GM12878 (cell line): Measurements from ENCODE around the gene FAM120A. TPM values are rescaled to one million over a fixed set of nuclear protein-coding genes. Genes with fewer than 3 reads are reported as not detected.

Experiments
- E4F1 ChIP-seq: fragments of 450-650 bp; IDR thresholded peaks from 2 replicates; pipeline ENCODE4 v1.6.1; 2018; ENCODE audit warnings: borderline replicate concordance, mild to moderate bottlenecking; ENCODE audit not compliant: partially characterized antibody
- GABPA ChIP-seq: IDR thresholded peaks from 2 replicates; pipeline ENCODE4 v1.6.1; 2014; ENCODE audit warnings: antibody characterized with exemption, low read depth, mild to moderate bottlenecking, inconsistent platforms
- MXI1 ChIP-seq: fragments of 150-350 bp; IDR thresholded peaks from 2 replicates; pipeline ENCODE4 v1.6.1; 2011; ENCODE audit warnings: low read depth, mild to moderate bottlenecking, inconsistent platforms, low read length, improper control_type of control experiment
- NRF1 ChIP-seq: conservative IDR thresholded peaks from 2 replicates; pipeline ENCODE4 v1.6.1; 2011; ENCODE audit warnings: mild to moderate bottlenecking, low read depth, low read length, improper control_type of control experiment
- SMAD1 ChIP-seq: fragments of 450-650 bp; IDR thresholded peaks from 2 replicates; pipeline ENCODE4 v1.6.1; 2018; ENCODE audit warnings: mild to moderate bottlenecking, low read depth; ENCODE audit not compliant: partially characterized antibody
- SPI1 ChIP-seq: IDR thresholded peaks from 2 replicates; pipeline ENCODE4 v1.6.1; 2011; ENCODE audit warnings: low read depth, mild to moderate bottlenecking, low read length, moderate library complexity, borderline replicate concordance; ENCODE audit not compliant: insufficient read depth
- SUZ12 ChIP-seq: fragments of 200-600 bp; sonication (generic); IDR thresholded peaks from one replicate; pipeline ENCODE4 v1.6.1; 2018; ENCODE audit warnings: antibody characterized with exemption, mild to moderate bottlenecking; ENCODE audit not compliant: unreplicated experiment
- ZBTB11 ChIP-seq: fragments of 450-650 bp; formaldehyde crosslinking; IDR thresholded peaks from 2 replicates; pipeline ENCODE4 v1.5.0; 2022; ENCODE audit warnings: mild to moderate bottlenecking, missing genetic modification characterization
- ZSCAN29 ChIP-seq: fragments of 450-650 bp; IDR thresholded peaks from 2 replicates; pipeline ENCODE4 v1.6.1; 2017; ENCODE audit warnings: mild to moderate bottlenecking, moderate library complexity
- polyA plus RNA-seq, 11 experiments: library from polyadenylated mRNA; depleted of rRNA in 4 of 11; unstranded in 6 of 11; stranded (reverse) in 5 of 11; fragments of >200 nt; fragmentation: Nextera tagmentation in 4 of 11; fragmentation: Illumina TruSeq in 1 of 11; extraction: Ambion mirVana in 4 of 11; extraction: Trizol in 1 of 11; gene quantifications; 1 replicate in 1 of 11; 2 replicates in 10 of 11; pipeline versions ENCODE4 v1.2.1 to v1.2.3, GENCODE V29; 2011 to 2016; ENCODE audit warnings: inconsistent platforms in 2 of 11, missing spikeins in 2 of 11, low read depth in 1 of 11
- total RNA-seq, 4 experiments: library from RNA; depleted of rRNA in 3 of 4; stranded (reverse); fragments of >200 nt in 3 of 4; fragmentation: Illumina TruSeq in 1 of 4; extraction: Trizol in 1 of 4; gene quantifications; 2 replicates each; pipeline versions ENCODE4 v1.2.1 to v1.2.3, GENCODE V29; 2013 to 2021
- TF ChIP-seq, protein P1 (sequence below): IDR thresholded peaks from 2 replicates; pipeline ENCODE4 v1.6.1; 2012; ENCODE audit warnings: improper control_type of control experiment, low read depth, low read length; ENCODE audit not compliant: insufficient replicate concordance
- TF ChIP-seq, protein P2 (sequence below), 3 experiments: IDR thresholded peaks in 2 of 3; conservative IDR thresholded peaks in 1 of 3; 2 replicates each; pipeline ENCODE4 v1.5.1; 2011; ENCODE audit warnings: low read depth in 3 of 3, low read length in 3 of 3, mild to moderate bottlenecking in 3 of 3, control low read depth in 2 of 3, moderate library complexity in 2 of 3, inconsistent platforms in 1 of 3, mixed read lengths in 1 of 3; ENCODE audit not compliant: control insufficient read depth in 2 of 3, insufficient read depth in 1 of 3; ENCODE audit errors: extremely low read depth in 1 of 3

The FAM120A gene
- total and polyA plus RNA-seq, 10 of the 15 experiments (the other 5 are each of a cell fraction or from before 2014, with no cell fraction given), result 13.1 to 89.6 (median 52.5) TPM

DNA sequence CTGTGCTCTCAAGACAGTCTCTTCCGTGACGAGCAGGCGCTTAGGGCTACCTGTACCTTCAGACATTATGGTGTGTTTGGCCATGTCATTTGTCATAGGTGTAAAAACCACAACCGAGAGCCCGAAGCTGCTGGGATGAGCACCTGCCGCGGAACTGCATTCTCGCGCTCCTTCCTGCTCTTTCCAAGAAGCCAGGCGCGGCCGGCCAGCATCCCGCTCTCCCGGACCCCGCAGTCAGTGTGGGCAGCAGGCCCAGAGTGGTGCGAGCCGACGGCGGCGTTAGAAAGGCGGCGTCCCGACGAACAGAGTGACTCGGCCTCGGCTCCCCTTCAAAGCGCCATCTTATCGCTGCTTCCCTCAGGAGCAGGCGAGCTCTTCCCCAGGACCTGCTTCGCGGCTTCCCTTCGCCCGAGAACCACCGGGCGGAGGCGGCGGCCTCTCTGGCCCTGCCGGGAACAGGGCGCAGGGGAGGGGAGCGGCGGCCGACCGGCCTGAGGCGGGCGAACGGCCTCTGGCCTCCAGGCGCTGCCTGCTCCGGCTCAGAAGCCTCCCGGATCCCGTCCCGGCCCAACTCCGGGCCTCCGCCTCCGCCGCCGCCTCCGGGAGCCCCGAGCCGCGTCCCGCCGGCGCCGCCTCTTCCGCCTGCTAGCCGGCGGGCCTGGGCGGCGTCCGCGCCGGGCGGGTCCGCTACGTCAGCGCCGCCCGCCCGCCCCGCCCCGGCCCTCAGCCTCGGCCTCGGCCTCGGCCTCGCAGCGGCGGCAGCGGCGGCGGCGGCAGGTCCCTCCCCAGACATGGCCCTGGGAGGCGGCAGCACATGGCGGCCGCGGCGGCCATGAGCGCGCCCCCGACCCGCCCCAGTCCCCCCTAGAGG is at the start of gene FAM120A (continued):
- TF ChIP-seq ZBTB11 (CRISPR knock-in tag) (no peak), NRF1 (0 out of 2 replicates have a peak, but pooled peaks have one; percentile 6), GABPA (no peak), SMAD1 (no peak), MXI1 (peak; percentile 55; the same call in 1 of the 2 replicates), SUZ12 (no peak), SPI1 (no peak), ZSCAN29 (no peak), E4F1 (no peak)
- TF ChIP-seq, protein P1, sequence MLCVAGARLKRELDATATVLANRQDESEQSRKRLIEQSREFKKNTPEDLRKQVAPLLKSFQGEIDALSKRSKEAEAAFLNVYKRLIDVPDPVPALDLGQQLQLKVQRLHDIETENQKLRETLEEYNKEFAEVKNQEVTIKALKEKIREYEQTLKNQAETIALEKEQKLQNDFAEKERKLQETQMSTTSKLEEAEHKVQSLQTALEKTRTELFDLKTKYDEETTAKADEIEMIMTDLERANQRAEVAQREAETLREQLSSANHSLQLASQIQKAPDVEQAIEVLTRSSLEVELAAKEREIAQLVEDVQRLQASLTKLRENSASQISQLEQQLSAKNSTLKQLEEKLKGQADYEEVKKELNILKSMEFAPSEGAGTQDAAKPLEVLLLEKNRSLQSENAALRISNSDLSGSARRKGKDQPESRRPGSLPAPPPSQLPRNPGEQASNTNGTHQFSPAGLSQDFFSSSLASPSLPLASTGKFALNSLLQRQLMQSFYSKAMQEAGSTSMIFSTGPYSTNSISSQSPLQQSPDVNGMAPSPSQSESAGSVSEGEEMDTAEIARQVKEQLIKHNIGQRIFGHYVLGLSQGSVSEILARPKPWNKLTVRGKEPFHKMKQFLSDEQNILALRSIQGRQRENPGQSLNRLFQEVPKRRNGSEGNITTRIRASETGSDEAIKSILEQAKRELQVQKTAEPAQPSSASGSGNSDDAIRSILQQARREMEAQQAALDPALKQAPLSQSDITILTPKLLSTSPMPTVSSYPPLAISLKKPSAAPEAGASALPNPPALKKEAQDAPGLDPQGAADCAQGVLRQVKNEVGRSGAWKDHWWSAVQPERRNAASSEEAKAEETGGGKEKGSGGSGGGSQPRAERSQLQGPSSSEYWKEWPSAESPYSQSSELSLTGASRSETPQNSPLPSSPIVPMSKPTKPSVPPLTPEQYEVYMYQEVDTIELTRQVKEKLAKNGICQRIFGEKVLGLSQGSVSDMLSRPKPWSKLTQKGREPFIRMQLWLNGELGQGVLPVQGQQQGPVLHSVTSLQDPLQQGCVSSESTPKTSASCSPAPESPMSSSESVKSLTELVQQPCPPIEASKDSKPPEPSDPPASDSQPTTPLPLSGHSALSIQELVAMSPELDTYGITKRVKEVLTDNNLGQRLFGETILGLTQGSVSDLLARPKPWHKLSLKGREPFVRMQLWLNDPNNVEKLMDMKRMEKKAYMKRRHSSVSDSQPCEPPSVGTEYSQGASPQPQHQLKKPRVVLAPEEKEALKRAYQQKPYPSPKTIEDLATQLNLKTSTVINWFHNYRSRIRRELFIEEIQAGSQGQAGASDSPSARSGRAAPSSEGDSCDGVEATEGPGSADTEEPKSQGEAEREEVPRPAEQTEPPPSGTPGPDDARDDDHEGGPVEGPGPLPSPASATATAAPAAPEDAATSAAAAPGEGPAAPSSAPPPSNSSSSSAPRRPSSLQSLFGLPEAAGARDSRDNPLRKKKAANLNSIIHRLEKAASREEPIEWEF, result no peak
- TF ChIP-seq, protein P2, sequence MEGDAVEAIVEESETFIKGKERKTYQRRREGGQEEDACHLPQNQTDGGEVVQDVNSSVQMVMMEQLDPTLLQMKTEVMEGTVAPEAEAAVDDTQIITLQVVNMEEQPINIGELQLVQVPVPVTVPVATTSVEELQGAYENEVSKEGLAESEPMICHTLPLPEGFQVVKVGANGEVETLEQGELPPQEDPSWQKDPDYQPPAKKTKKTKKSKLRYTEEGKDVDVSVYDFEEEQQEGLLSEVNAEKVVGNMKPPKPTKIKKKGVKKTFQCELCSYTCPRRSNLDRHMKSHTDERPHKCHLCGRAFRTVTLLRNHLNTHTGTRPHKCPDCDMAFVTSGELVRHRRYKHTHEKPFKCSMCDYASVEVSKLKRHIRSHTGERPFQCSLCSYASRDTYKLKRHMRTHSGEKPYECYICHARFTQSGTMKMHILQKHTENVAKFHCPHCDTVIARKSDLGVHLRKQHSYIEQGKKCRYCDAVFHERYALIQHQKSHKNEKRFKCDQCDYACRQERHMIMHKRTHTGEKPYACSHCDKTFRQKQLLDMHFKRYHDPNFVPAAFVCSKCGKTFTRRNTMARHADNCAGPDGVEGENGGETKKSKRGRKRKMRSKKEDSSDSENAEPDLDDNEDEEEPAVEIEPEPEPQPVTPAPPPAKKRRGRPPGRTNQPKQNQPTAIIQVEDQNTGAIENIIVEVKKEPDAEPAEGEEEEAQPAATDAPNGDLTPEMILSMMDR (IDR thresholded peaks at IDR 0.05 in 2 of 3, conservative IDR thresholded peaks at IDR 0.05 in 1 of 3; ENCODE audit: control insufficient read depth in 2 of 3, extremely low read depth in 1 of 3, insufficient read depth in 1 of 3, low read depth in 3 of 3, low read length in 3 of 3), result no peak
